ENCODE data around the gene RGS16.

RGS16 gene

DNA sequence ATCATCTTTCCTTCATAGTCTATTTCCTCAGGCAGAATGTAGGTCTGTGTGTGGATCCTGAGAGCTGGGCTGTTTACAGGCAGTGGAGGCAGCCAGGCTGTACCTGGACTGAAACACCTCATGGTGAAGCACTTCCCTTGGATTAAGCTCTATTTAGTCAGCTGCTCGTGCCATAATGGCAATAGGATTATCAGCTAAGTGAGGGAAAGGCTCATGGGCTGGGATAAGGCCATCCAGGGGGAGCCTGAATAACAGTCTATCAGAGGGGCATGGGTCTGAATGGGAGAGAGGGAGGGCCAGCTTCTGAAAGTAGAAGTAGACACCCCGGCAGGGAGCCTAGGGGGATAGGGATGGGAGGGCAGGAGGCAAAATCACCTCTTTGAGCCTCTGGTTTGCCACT lies 23.5 kb downstream of the RGS16 start:
- DNase-seq (ENCODE audit: low read depth): no peak

DNA sequence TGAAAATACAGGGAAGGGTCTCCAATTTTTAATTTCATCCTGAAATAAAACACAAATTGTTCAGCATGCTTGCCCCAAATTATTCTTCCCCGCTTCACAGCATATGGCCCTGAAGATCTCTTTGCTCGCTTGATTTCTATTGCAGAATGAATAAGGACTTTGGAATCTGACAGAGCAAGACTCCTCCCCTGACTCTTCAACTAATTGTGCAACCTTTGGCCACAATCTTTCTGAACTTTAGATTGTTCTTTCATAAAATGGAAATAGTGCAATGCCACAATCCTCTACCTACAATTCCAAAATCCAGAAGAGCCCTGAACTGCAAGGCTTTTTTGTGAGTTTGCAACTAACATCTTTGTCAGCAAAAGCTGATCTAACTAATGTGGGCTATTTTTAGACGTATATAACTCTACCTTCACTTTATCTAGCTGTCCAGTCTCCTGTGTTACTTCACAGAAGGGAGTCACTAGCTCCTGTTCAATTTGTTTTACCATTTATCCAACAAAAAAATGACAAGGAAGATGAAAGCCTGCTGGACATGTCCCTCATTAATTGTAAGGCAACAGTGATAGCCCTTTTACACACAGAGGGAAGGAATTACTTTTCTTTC lies 28.5 kb downstream of the RGS16 start:
- DNase-seq (ENCODE audit: low read depth): peak; percentile 49

DNA sequence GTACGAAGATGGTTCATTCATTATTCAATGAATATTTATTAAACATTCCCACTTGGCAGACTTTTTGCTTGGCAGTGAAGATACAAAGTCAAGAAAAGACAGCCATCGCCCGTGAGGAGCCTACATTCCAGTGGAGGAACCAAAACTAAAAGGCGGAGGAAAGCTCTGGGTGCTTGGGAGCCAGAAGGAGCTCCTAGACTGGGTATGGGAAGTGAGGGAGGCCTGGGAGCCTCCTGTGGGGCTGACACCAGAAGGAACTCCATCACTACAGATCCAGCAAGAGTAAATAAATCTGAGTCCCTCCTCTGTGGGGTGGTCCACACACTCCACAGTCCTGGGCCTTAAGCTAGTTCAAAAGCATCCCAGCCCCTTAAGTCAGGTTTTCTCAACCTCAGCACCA lies 30.0 kb downstream of the RGS16 start:
- DNase-seq (ENCODE audit: low read depth): no peak

DNA sequence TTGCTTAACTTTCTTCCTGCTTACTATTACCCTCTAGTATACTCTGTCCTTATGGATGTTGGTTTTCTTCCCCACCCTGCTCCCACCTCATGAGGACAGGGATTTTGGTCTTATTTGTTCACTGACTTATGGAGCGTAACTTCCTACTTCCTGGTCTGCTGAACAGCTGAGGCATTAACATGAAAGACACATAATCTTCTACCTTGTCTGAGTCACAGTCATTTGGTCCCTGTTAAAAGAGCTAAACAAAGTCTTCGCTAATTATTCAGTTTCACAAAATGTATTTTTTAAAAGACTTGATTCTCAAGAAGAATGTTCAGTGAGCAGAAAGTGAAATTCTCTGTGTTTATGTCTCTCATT lies 33.6 kb downstream of the RGS16 start:
- no peak for DNase-seq (ENCODE audit: low read depth)

DNA sequence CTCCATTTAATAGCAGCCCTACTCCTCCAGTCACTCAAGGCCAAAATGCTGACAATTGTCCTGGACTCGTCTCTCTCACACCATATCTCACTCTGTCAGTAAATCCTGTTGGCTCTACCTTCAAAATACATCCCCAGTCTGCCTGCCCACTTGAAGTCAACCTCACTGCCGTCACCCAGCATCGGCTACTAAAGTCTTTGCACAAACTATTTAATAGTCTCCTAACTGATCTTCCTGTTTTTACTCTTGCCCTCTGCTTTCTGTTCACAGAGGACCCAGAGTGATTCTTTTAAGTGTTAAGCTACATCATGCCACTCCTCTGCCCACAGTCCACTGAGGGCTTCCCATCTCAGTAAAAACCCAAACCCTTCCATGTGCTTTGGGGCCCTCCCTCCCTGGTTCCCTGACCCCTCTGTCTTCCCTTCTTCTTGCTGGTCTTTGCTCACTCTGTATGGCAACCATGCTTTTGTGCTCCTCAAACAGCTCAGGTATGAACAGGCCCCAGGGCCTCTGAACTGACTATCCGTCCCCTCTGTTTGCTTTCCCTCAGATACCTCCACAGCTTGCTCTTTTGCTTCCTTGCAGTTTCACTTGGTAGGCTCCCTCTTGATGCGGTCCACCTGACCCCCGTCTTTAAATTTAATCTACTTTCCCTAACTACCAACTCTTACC lies 34.1 kb downstream of the RGS16 start:
- no peak for DNase-seq (ENCODE audit: low read depth)

DNA sequence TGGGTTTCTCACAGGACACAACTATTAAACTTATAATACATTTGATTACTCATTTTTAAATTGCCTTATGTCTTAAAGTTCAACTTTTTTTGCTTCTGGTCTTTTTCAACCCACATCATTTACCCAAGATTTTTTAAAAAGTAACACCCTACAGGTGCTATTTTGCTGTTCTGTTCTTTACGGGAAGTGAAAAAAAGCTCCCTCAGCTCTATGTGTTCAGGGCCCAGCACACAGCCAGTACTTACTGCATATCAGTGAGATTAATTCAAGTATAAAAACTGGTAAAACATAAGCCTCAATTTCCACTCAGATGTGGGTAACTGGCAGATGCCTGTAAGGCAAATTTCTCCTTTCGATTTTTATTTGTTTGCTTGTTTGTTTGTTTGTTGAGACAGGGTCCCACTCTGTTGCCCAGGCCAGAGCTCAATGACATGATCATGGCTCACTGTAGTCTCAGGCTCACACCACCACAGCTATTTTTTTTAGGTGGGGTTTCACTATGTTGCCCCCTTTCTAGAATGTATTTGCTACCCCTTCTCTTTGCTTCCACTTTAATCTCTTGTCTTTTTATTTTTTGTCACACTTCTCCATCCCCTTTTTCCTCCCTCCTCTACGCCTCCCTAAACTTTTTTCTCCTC lies 35.4 kb downstream of the RGS16 start:
- no peak for DNase-seq (ENCODE audit: low read depth)

DNA sequence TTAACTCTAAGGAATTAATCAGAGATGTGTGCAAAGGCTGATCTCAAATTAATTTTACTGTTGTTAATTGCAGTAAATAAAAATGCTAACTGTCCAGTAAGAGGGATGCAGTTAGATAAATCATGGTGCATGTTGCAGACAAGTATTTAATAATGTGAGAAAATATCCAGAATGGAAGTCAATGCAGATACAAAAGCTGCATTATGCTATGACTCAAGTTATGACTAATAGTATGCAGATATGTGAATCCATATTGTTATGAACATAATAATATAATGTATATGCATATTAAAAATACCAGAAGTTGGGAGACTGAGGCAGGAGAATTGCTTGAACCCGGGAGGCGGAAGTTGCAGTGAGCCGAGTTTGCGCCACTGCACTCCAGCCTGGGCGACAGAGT lies 36.6 kb downstream of the RGS16 start:
- DNase-seq (ENCODE audit: low read depth): no peak

DNA sequence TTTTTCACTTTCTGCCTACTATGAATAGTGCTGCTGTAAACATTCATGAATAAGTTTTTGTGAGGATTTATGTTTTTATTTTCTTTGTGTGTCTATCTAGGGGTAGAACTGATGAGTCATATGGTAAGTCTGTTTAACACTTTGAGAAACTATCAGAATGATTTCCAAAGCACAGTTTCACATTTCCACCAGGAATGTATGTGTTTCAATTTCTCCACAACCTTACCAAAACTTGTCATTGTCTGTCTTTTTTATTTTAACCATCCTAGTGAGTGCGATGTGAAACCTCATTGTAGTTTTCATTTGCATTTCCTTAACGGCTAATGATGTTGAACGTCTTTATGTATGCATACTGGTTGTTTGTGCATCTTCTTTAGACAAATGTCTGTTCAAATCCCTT lies 38.7 kb downstream of the RGS16 start:
- DNase-seq (ENCODE audit: low read depth): no peak

DNA sequence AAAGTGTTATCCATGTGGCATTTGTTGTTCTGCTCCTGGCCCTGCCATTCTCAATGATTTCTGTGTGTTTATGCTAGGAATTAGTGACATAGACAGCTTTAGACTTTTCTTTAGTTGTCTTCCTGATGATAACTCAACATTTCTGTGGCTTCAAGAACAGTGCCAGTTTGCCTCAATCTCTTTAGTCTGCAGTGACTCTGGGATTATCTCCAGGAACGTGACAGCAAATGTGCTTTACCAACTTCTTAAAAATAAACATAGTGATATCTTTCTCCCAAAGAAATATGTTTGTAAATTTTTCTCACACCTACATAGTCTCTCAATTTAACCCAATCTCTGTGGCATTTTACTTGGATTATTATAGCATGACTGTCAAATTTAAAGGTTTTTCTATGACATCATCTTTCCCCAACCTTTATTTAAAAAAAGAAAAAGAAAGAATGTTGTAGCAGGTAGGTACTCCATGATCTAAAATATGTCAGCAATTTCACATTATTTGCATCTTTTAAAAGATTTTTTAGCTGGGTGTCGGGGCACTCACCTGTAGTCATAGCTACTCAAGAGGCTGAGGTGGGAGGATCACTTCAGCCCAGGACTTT lies 39.7 kb downstream of the RGS16 start:
- no peak for DNase-seq (ENCODE audit: low read depth)

DNA sequence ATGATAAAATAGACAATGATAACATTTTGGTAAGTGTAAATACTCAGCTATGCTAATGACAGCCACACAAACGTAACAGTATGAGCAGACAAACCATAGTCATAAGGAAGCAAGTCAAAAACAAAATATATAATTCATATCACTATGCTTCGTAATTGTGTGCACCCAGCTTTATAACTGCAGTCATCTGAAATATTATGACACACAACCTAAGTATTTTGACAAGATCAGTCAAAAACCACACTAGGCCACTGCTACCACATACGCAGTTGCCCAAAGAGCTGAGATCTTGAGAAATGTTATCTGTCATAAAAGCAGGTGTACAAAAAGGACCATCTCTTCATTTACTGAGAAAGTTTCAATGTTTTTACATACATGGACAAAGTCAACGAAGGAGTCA lies 41.1 kb downstream of the RGS16 start:
- no peak for DNase-seq (ENCODE audit: low read depth)

DNA sequence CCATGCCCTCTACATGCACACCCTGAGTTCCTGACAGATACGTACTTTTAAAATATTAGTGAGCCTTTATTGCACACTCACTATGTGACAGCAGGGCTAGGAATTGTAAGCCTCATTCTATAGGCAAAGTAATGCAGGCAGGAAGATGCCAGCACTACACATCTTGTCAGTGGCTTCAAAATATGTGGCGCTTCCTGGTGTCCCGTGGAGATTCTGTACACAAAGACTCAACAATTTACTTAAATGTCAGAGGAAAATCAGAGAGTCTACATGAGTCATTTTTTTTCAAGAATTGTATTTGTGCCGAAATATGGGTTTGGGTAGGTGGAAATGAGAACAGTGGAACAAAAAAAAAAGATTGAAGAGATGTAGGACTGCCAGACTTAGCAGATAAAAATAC lies 42.7 kb downstream of the RGS16 start:
- no peak for DNase-seq (ENCODE audit: low read depth)

DNA sequence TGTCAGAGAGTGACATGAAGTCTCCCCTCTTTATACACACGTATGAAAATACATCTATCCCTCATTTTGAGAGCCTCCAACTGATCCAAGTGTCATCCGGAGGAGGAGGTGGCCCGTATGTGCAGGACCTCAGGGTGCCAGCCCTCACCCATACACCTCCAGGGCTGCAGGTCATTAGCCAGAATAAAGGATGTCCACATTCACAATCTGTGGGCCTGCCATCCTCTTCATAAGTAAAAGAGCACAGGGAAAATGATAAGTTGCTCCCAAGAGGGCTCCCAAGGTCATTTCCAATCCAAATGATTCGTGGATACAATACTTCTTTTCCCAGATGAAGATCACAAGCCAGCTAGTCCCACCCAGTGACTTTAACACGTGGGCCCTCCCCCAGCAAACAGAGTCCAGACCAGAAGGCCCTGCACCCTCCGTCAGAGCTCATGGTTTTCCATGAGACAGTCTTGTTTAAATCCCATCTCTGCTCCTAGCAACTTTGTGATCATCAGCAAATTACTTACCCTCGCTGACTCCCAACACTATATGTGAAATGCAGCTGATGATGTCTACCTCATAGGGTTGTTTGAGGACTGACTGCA lies 43.7 kb downstream of the RGS16 start:
- no peak for DNase-seq (ENCODE audit: low read depth)

DNA sequence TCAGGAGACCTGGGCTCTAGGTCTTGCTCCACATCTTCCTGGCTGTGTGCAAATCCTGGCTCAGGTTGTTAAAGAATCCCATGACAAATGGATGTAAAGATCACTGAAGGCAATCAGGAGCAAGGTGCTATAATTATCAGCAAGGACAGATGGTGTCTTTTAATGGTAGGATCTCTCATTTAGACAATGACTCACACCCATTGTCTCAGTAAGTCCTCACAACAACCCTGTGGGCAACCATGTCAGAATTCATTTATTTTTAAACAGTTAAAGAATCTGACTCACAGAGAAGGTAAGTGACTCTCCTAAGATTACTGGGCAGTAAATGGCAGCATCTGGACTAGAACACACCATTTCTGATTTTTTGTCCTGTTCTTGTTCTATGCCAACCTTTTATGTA lies 47.9 kb downstream of the RGS16 start:
- DNase-seq (ENCODE audit: low read depth): no peak

DNA sequence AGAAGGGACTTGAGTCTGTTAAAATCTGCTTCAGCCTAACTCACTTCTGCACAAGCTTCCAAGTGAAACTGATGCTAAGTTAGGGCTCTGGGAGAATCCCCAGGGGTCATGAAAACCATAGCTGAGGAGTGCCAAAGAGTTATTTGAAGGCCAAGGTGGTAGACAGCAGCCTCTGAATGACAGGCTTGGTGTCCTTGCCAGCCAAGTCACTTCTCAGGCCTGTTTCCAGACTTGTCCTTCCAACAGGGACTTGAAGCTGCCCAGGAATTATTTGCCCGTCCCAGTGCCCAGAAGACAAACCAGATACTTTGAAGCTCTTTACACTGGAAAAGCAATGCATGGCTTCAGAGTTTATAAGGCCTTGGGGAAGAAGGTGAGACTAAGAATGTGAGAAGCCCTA lies 48.7 kb downstream of the RGS16 start:
- no peak for DNase-seq (ENCODE audit: low read depth)

DNA sequence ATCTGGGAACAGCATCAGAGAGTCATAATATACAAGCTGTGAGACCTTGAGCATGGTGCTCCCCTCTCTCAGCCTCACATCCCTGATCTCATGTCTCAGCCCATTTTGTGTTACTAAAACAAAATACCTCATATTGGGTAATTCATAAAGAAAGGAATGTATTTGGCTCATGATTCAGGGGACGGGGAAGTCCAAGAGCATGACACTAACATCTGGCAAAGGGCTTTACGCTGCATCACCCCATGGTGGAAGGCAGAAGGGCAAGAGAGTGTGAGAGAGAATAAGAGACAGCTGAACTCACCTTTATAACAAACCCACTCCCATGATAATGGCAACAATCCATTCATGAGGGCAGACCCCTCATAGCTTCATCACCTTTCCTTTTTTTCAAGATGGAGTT lies 51.7 kb downstream of the RGS16 start:
- DNase-seq (ENCODE audit: low read depth): no peak

DNA sequence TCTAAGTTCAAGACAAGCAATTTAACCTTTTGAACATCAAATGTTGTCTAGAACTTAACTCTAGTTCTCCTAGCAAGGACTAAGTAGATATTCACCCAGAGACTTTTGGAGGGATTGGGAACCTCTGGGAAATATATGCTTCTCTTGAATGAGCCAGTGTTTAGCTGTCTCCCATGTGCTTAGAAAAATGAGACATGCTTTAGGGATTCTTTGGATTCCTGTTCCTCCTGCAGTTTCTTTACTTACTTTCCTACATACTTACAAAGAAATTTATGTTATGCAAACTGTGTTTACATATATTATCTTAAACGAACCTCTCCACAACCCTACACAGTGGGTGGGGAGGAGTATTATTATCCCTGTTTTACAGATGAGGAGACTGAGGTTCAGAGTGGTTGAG lies 54.4 kb downstream of the RGS16 start:
- no peak for DNase-seq (ENCODE audit: low read depth)

DNA sequence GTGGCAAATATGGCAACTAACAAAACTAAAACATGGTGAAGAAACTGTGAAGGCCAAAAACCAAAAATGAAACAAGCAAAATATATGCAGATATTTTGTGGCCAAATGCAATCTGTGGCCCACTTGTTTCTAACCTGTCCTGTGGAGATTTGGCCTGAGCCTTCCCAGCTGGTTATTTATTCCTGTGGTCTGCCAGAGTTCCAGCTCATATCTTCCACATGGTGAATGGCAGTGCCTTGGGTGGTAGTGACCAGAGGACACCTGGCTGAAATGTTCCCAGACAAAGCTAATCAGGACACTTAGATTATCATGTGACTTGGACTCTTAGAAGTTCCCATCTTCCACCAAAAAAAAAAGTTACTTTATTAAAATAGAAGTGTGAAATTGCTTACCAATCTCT lies 54.8 kb downstream of the RGS16 start:
- DNase-seq (ENCODE audit: low read depth): no peak

All from fibroblast of the conjunctiva (primary cell).